ENCODE results near the gene HYI. TPM values are rescaled to one million over a fixed set of nuclear protein-coding genes. Genes with fewer than 3 reads are reported as not detected.

The HYI gene
- polyA plus RNA-seq, 2 of the 4 experiments (the other 2 are of a cell fraction) = 7.2 to 15.1 TPM

DNA sequence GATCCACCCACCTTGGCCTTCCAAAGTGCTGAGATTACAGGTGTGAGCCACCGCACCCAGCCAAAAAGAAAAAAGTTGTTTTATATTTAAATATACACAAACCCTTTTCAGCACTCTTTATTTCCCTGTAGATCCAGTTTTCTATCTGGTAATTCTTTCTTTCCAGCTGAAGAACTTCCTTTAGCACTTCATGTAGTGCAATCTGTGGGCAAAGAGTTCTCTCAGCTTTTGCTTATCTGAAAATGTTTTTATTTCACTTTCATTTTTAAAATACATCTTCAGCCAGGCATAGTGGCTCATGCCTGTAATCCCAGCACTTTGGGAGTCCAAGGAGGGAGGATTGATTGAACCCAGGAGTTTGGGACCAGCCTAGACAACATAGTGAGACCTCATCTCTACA, 28.5 kb upstream of the HYI start:
- ChIA-PET POLR2A (no interaction called here), CTCF (interaction anchor here (0.6 kb wide), 1 partner anchor 10 kb away, joined by 3 read pairs; no protein-coding TSS in a partner anchor)
- no peak overlapping the region for H3K4me2 ChIP-seq
- TF ChIP-seq JUN (IDR thresholded peaks at IDR 0.05) (no peak), EHMT2 (IDR thresholded peaks at IDR 0.05; ENCODE audit: low read depth) (no peak), HEYL (CRISPR knock-in tag; IDR thresholded peaks at IDR 0.05) (no peak), HDAC2 (IDR thresholded peaks at IDR 0.05) (no peak), FOXS1 (CRISPR knock-in tag; IDR thresholded peaks at IDR 0.05) (no peak), TFCP2L1 (CRISPR knock-in tag; IDR thresholded peaks at IDR 0.05) (no peak), HOXA7 (CRISPR knock-in tag; IDR thresholded peaks at IDR 0.05) (no peak), MYC (IDR thresholded peaks at IDR 0.05; ENCODE audit: borderline replicate concordance, low read length) (no peak), FOSL2 (IDR thresholded peaks at IDR 0.05) (no peak), FOSL2 (CRISPR knock-in tag; IDR thresholded peaks at IDR 0.05) (no peak), BHLHE40 (IDR thresholded peaks at IDR 0.05; ENCODE audit: low read depth, low read length) (no peak), GATA3 (IDR thresholded peaks at IDR 0.05; ENCODE audit: borderline replicate concordance) (no peak), ZC3H11A (IDR thresholded peaks at IDR 0.05) (no peak), CHD2 (IDR thresholded peaks at IDR 0.05; ENCODE audit: low read length, partially characterized antibody) (no peak), EHF (CRISPR knock-in tag; IDR thresholded peaks at IDR 0.05) (no peak), ZFP36 (IDR thresholded peaks at IDR 0.05; ENCODE audit: borderline replicate concordance, partially characterized antibody) (no peak), MAFK (IDR thresholded peaks at IDR 0.05; ENCODE audit: partially characterized antibody) (no peak), HOXB13 (CRISPR knock-in tag; IDR thresholded peaks at IDR 0.05; ENCODE audit: low read depth) (no peak)
- TF ChIP-seq, protein P1, sequence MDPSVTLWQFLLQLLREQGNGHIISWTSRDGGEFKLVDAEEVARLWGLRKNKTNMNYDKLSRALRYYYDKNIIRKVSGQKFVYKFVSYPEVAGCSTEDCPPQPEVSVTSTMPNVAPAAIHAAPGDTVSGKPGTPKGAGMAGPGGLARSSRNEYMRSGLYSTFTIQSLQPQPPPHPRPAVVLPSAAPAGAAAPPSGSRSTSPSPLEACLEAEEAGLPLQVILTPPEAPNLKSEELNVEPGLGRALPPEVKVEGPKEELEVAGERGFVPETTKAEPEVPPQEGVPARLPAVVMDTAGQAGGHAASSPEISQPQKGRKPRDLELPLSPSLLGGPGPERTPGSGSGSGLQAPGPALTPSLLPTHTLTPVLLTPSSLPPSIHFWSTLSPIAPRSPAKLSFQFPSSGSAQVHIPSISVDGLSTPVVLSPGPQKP (IDR thresholded peaks at IDR 0.05; ENCODE audit: low read depth, low read length) = no peak
- TF ChIP-seq, protein P2, sequence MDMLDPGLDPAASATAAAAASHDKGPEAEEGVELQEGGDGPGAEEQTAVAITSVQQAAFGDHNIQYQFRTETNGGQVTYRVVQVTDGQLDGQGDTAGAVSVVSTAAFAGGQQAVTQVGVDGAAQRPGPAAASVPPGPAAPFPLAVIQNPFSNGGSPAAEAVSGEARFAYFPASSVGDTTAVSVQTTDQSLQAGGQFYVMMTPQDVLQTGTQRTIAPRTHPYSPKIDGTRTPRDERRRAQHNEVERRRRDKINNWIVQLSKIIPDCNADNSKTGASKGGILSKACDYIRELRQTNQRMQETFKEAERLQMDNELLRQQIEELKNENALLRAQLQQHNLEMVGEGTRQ (IDR thresholded peaks at IDR 0.05) = no peak
- TF ChIP-seq, protein P3, sequence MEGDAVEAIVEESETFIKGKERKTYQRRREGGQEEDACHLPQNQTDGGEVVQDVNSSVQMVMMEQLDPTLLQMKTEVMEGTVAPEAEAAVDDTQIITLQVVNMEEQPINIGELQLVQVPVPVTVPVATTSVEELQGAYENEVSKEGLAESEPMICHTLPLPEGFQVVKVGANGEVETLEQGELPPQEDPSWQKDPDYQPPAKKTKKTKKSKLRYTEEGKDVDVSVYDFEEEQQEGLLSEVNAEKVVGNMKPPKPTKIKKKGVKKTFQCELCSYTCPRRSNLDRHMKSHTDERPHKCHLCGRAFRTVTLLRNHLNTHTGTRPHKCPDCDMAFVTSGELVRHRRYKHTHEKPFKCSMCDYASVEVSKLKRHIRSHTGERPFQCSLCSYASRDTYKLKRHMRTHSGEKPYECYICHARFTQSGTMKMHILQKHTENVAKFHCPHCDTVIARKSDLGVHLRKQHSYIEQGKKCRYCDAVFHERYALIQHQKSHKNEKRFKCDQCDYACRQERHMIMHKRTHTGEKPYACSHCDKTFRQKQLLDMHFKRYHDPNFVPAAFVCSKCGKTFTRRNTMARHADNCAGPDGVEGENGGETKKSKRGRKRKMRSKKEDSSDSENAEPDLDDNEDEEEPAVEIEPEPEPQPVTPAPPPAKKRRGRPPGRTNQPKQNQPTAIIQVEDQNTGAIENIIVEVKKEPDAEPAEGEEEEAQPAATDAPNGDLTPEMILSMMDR (IDR thresholded peaks at IDR 0.05) = no peak
- H3K4me1 ChIP-seq = no peaks in the 10 kb centered on the region
- H3K4me3 ChIP-seq = no peak overlapping the region
- FAIRE-seq (no peak), ATAC-seq (no peak), DNase-seq (ENCODE audit: low read depth in 1 of 2, low spot score in 1 of 2) (no peak)
- peak overlapping the region in 1 of 2 experiments; percentile 54; a peak in 2 of 6 replicates for H3K27ac ChIP-seq
- WGBS (ENCODE audit: missing lambda C conversion rate) = 90% methylated on average over 1 of the region's 1 CpG
- H3K9me3 ChIP-seq = peaks cover 18% of the 10 kb centered on the region

DNA sequence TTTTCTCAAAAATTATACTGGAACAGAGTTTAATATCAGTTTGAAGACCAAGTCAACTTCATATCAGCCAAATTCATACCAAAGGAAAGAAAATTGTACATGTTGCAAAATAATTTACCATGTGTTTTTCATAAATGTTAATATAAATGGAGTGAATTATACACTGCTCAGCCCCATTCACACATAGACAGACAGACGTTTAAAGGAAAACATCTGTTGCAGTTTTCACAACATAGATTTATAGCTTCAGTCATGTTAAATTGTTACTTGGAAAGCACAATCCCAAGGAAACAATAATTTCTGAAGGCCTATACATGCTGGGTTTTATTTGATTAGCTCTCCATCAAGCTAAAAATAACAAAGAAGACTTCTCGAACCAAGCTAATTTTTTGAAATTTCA, 27.8 kb upstream of the HYI start:
- POLR2A ChIA-PET = no interaction called here
- 82% methylated on average over 2 of the region's 2 CpGs for WGBS (ENCODE audit: missing lambda C conversion rate)
- TF ChIP-seq RNF2 (IDR thresholded peaks at IDR 0.05; ENCODE audit: borderline replicate concordance, low read depth) (no peak), HDAC2 (IDR thresholded peaks at IDR 0.05) (no peak), HOXB13 (CRISPR knock-in tag; IDR thresholded peaks at IDR 0.05; ENCODE audit: low read depth) (no peak), JUN (IDR thresholded peaks at IDR 0.05) (no peak), HOXA7 (CRISPR knock-in tag; IDR thresholded peaks at IDR 0.05) (no peak), TP53 (CRISPR knock-in tag; IDR thresholded peaks at IDR 0.05) (no peak), MAFK (IDR thresholded peaks at IDR 0.05; ENCODE audit: partially characterized antibody) (no peak), MYC (IDR thresholded peaks at IDR 0.05; ENCODE audit: borderline replicate concordance, low read length) (no peak), POLR2AphosphoS2 (conservative IDR thresholded peaks at IDR 0.05; ENCODE audit: low read length) (no peak), NFE2L2 (conservative IDR thresholded peaks at IDR 0.05; ENCODE audit: low read length) (no peak)
- FAIRE-seq (no peak), ATAC-seq (no peak), DNase-seq (ENCODE audit: low read depth in 1 of 2, low spot score in 1 of 2) (no peak)
- CTCF ChIA-PET = no interaction called here
- Histone ChIP-seq H3K27ac (no peak overlapping the region), H3K9me3 (peaks cover 19% of the 10 kb centered on the region), H3K4me2 (no peak overlapping the region), H3K4me1 (peaks cover 4% of the 10 kb centered on the region), H3K4me3 (no peak overlapping the region)

Data from A549 (cell line).